Kidney (tissue), 14 donors: ENCODE measurements around the gene TBC1D8. TPM values are rescaled to one million over a fixed set of nuclear protein-coding genes. Genes with fewer than 3 reads are reported as not detected.

Source experiments
- DNase-seq, 5 donors: peaks; one replicate each; pipeline ENCODE4 v3.0.0-alpha.2; 2013 to 2020
- FAIRE-seq: peaks from 2 replicates; lab custom pipeline; 2012; peaks lifted over from hg19 to GRCh38; lab: Jason Lieb, UNC
- H3K27ac ChIP-seq, 2 donors: one replicate each; pipeline ENCODE4 v1.7.0; 2013; ENCODE audit warnings: low read depth in 2 of 2, low read length in 2 of 2, inconsistent platforms in 1 of 2
- H3K27me3 ChIP-seq: one replicate; pipeline ENCODE4 v1.7.1; 2013; ENCODE audit warnings: low read length, inconsistent platforms; ENCODE audit not compliant: control insufficient read depth, insufficient read depth
- H3K36me3 ChIP-seq, 3 donors: one replicate each; pipeline versions ENCODE4 v1.7.0 to v1.7.1; 2013; ENCODE audit warnings: low read length in 3 of 3, control low read depth in 1 of 3, inconsistent platforms in 1 of 3; ENCODE audit not compliant: insufficient read depth in 3 of 3, control insufficient read depth in 2 of 3
- H3K4me1 ChIP-seq, 3 donors: one replicate each; pipeline versions ENCODE4 v1.7.0 to v1.7.1; 2013; ENCODE audit warnings: low read length in 3 of 3, inconsistent platforms in 1 of 3, low read depth in 1 of 3; ENCODE audit not compliant: control insufficient read depth in 2 of 3, insufficient read depth in 2 of 3
- H3K4me3 ChIP-seq, 3 donors: one replicate each; pipeline versions ENCODE4 v1.7.0 to v1.8.1; 2013; ENCODE audit warnings: low read length in 3 of 3, control low read depth in 1 of 3, inconsistent platforms in 1 of 3
- H3K9ac ChIP-seq, 3 donors: one replicate each; pipeline versions ENCODE4 v1.7.0 to v1.7.1; 2013; ENCODE audit warnings: low read length in 3 of 3, control low read depth in 1 of 3, inconsistent platforms in 1 of 3
- H3K9me3 ChIP-seq, 3 donors: one replicate each; pipeline versions ENCODE4 v1.7.0 to v1.7.1; 2013; ENCODE audit warnings: low read length in 3 of 3, control low read depth in 1 of 3, inconsistent platforms in 1 of 3; ENCODE audit not compliant: control insufficient read depth in 2 of 3, insufficient read depth in 1 of 3
- CTCF ChIP-seq: IDR thresholded peaks from 3 replicates; pipeline ENCODE4 v1.5.1; 2012; ENCODE audit warnings: mild to moderate bottlenecking, moderate library complexity, borderline replicate concordance; ENCODE audit not compliant: insufficient read depth; ENCODE audit errors: extremely low read depth
- intact Hi-C: fragments of 100-400 bp; cut with DNase I; formaldehyde crosslinking; loops from one replicate; pipeline ENCODE4 v1.11.1; 2022
- polyA plus RNA-seq: library from polyadenylated mRNA; stranded (reverse); fragments of 350-450 nt; fragmentation: Illumina TruSeq; extraction: RNeasy Lipid Tissue Mini Kit (QIAGEN cat#74804); gene quantifications from one replicate; pipeline ENCODE4 v1.2.3, GENCODE V29; 2014; ENCODE audit warnings: low read depth, low replicate concordance; ENCODE audit not compliant: insufficient read depth
- total RNA-seq: library from RNA; stranded (reverse); fragmentation: NEBNext Ultra II Directional; extraction: Animal tissue kit (Norgen Biotek cat#: 25700); gene quantifications from one replicate; pipeline ENCODE4 v1.2.1, GENCODE V29; 2021
- donor health status: control.
- donor health status: control.
- donor health status: control.
- donor health status: control.
- donor health status: control.
- donor health status: DM: yes; HTN: yes; CAD: no.
- donor health status: Normal renal cell carcinoma (clear cell type).

Gene TBC1D8
- total and polyA plus RNA-seq, 2 donors from 2014 or later: 7.4 to 47.9 TPM

GRCh38 chr2:100990650-100991403 is 160.4 kb downstream of the TBC1D8 start:
- DNase-seq: no peak
- H3K27ac ChIP-seq: no peak overlapping the region
- no peak overlapping the region for H3K4me3 ChIP-seq
- H3K9me3 ChIP-seq: no peaks in the 10 kb centered on the region
- H3K4me1 ChIP-seq: no peaks in the 10 kb centered on the region
- H3K9ac ChIP-seq: no peak overlapping the region
- peaks cover 0 to 12% (median 7%) of the 10 kb centered on the region in 3 donors for H3K36me3 ChIP-seq
- FAIRE-seq: no peak
- TF ChIP-seq CTCF: no peak
- intact Hi-C loops: no loop called here
- no peaks in the 10 kb centered on the region for H3K27me3 ChIP-seq

GRCh38 chr2:100990166-100990565 is 161.0 kb downstream of the TBC1D8 start:
- Histone ChIP-seq H3K36me3 (peaks cover 0 to 10% (median 2%) of the 10 kb centered on the region in 3 donors), H3K9ac (no peak overlapping the region), H3K27ac (no peak overlapping the region), H3K4me1 (no peaks in the 10 kb centered on the region), H3K9me3 (no peaks in the 10 kb centered on the region), H3K4me3 (no peak overlapping the region), H3K27me3 (no peaks in the 10 kb centered on the region)
- TF ChIP-seq CTCF: no peak
- no peak for DNase-seq
- intact Hi-C loops: no loop called here
- FAIRE-seq: no peak

- Histone ChIP-seq H3K27ac (no peak overlapping the region), H3K9me3 (no peaks in the 10 kb centered on the region), H3K4me3 (no peak overlapping the region), H3K9ac (no peak overlapping the region), H3K36me3 (peaks cover 0 to 7% (median under 1%) of the 10 kb centered on the region in 3 donors), H3K27me3 (no peaks in the 10 kb centered on the region), H3K4me1 (no peaks in the 10 kb centered on the region)
- DNase-seq: no peak
- no peak for TF ChIP-seq CTCF
- intact Hi-C loops: loop anchor here (10.0 kb wide), 1 partner anchor 255 kb away; no protein-coding TSS in a partner anchor
- no peak for FAIRE-seq
Measured at GRCh38 chr2:100989666-100990065, 161.5 kb downstream of the TBC1D8 start.
